ENCODE data around the gene DAB1. TPM values are rescaled to one million over a fixed set of nuclear protein-coding genes. Genes with fewer than 3 reads are reported as not detected.

Gene DAB1
- total RNA-seq, 1 donor from 2014 or later = not detected

GRCh38 chr1:57340334-57341070, 83.4 kb downstream of the DAB1 start:
- no peak for DNase-seq (ENCODE audit: low spot score)
- no peak overlapping the region for H3K27ac Mint-ChIP-seq (ENCODE audit: unreplicated experiment)
- no peaks in the 10 kb centered on the region for H3K4me1 Mint-ChIP-seq (ENCODE audit: low read depth)
- H3K36me3 Mint-ChIP-seq (ENCODE audit: low read depth) = no peaks in the 10 kb centered on the region
- H3K4me3 Mint-ChIP-seq (ENCODE audit: unreplicated experiment) = no peak overlapping the region
- H3K9me3 Mint-ChIP-seq (ENCODE audit: low read depth) = no peaks in the 10 kb centered on the region
- peaks cover 26% of the 10 kb centered on the region for H3K27me3 Mint-ChIP-seq (ENCODE audit: low read depth)
- TF ChIP-seq CTCF (IDR thresholded peaks at IDR 0.05) = no peak

DNA sequence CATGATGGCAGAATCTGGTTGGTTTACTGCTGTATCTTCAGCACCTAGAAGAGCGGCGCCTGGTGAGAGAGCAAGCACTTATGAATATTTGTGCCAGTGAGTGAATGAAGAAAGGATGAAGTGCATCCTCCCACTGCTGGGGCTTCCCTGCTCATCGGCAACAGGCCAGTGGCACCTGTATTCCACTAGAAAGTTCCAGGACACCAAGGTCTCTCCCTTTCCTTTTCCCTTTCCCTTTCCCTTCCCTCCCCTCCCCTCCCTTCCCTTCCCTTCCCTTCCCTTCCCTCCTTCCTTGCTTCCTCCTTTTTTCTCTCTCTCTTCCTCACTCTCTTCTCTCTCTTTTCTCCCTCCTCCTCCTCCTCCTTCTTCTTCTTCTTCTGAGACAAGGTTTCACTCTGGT, 86.2 kb downstream of the DAB1 start:
- Mint-ChIP-seq H3K27me3 (ENCODE audit: low read depth) (peaks cover 26% of the 10 kb centered on the region), H3K27ac (ENCODE audit: unreplicated experiment) (no peak overlapping the region), H3K4me1 (ENCODE audit: low read depth) (no peaks in the 10 kb centered on the region), H3K9me3 (ENCODE audit: low read depth) (no peaks in the 10 kb centered on the region), H3K36me3 (ENCODE audit: low read depth) (no peaks in the 10 kb centered on the region), H3K4me3 (ENCODE audit: unreplicated experiment) (no peak overlapping the region)
- TF ChIP-seq CTCF (IDR thresholded peaks at IDR 0.05) = no peak
- no peak for DNase-seq (ENCODE audit: low spot score)

DNA sequence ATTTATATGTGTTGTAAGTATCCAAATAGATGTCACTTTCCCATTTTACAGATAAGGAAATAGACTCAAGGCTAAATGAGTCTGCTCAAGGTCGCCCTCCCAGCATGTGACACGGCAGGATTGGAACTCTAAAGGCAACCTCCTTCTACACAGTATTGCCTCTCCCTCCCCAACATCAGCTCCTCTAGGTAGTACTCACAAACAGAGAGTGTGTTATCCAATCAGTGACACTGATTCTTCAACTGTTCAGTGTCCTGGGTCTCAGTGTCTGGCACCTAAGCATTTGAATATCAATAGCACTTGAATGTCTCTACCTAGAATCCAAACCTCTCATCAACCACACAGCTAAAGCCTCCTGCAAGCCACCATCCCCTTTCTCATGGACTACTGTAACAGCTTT, 87.1 kb downstream of the DAB1 start:
- peaks cover 26% of the 10 kb centered on the region for H3K27me3 Mint-ChIP-seq (ENCODE audit: low read depth)
- no peak overlapping the region for H3K27ac Mint-ChIP-seq (ENCODE audit: unreplicated experiment)
- H3K36me3 Mint-ChIP-seq (ENCODE audit: low read depth) = no peaks in the 10 kb centered on the region
- no peak for TF ChIP-seq CTCF (IDR thresholded peaks at IDR 0.05)
- peaks cover under 1% of the 10 kb centered on the region for H3K9me3 Mint-ChIP-seq (ENCODE audit: low read depth)
- no peak for DNase-seq (ENCODE audit: low spot score)
- H3K4me3 Mint-ChIP-seq (ENCODE audit: unreplicated experiment) = no peak overlapping the region
- no peaks in the 10 kb centered on the region for H3K4me1 Mint-ChIP-seq (ENCODE audit: low read depth)

DNA sequence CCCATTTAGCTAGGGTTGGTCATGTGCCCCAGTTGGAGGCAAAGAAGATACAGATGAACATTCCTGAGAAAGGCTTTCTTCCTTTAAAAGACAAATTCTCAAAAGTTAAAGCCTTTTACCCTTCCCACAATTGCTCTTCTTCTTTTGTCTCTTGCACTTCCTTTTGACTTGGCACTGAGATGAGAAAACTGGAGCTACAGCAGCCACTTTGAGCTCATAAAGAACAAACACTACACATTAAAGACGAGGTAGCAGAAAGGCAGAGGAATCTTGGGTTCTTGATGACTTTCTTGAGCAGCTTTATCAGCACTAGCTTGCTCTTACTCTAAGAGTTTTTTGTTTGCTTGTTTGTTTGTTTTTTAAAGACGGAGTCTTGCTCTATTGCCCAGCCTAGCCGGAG, 92.2 kb downstream of the DAB1 start:
- no peaks in the 10 kb centered on the region for H3K4me1 Mint-ChIP-seq (ENCODE audit: low read depth)
- no peak for DNase-seq (ENCODE audit: low spot score)
- no peak overlapping the region for H3K4me3 Mint-ChIP-seq (ENCODE audit: unreplicated experiment)
- no peak for TF ChIP-seq CTCF (IDR thresholded peaks at IDR 0.05)
- H3K9me3 Mint-ChIP-seq (ENCODE audit: low read depth) = peaks cover 3% of the 10 kb centered on the region
- H3K36me3 Mint-ChIP-seq (ENCODE audit: low read depth) = no peaks in the 10 kb centered on the region
- peaks cover 11% of the 10 kb centered on the region for H3K27me3 Mint-ChIP-seq (ENCODE audit: low read depth)
- H3K27ac Mint-ChIP-seq (ENCODE audit: unreplicated experiment) = no peak overlapping the region

DNA sequence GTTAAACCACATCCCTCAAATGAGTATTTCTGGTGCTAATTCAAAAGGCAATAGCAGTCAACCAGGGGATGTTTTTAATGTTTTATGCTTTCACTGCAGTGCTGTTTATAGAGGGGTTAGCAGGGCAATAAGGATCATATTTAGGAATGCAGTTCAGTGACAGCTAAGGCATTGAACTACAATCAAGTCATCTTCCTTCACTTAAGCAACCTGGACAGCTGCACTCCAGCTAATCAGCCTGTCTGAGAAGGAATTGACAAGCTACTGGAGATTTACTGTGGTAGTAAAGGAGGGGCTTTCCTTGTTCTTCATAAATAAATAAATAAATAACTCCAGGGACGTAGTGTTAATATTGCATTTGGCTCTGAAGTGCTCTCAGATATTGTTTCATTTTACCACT, 93.9 kb downstream of the DAB1 start:
- Mint-ChIP-seq H3K4me1 (ENCODE audit: low read depth) (no peaks in the 10 kb centered on the region), H3K9me3 (ENCODE audit: low read depth) (peaks cover 3% of the 10 kb centered on the region), H3K4me3 (ENCODE audit: unreplicated experiment) (no peak overlapping the region), H3K27ac (ENCODE audit: unreplicated experiment) (no peak overlapping the region), H3K27me3 (ENCODE audit: low read depth) (peaks cover 8% of the 10 kb centered on the region), H3K36me3 (ENCODE audit: low read depth) (no peaks in the 10 kb centered on the region)
- no peak for TF ChIP-seq CTCF (IDR thresholded peaks at IDR 0.05)
- DNase-seq (ENCODE audit: low spot score) = no peak
